GM23248 (cell line): ENCODE data around the gene GEMIN4. TPM values are rescaled to one million over a fixed set of nuclear protein-coding genes. Genes with fewer than 3 reads are reported as not detected.
"Not testable (repeated sequence)": the region's sequence is repeated elsewhere in the genome, so short reads cannot be mapped to it uniquely, and the experiment has no call there.

ENCODE experiments used
- DNase-seq: peaks from one replicate; pipeline ENCODE4 v3.0.0-alpha.2; 2015
- H2AFZ ChIP-seq: fragments of 200-600 bp; sonication (generic); 2 replicates; pipeline ENCODE4 v1.6.1; 2016; ENCODE audit warnings: antibody characterized with exemption
- H3F3A ChIP-seq: fragments of 200-600 bp; sonication (generic); 2 replicates; pipeline ENCODE4 v1.6.1; 2016; ENCODE audit warnings: mild to moderate bottlenecking, antibody characterized with exemption, mixed run types; ENCODE audit not compliant: insufficient read depth
- H3K27ac ChIP-seq: fragments of 200-600 bp; sonication (generic); 2 replicates; pipeline ENCODE4 v1.5.1; 2016; ENCODE audit warnings: mild to moderate bottlenecking
- H3K27me3 ChIP-seq: fragments of 200-600 bp; sonication (generic); replicated peaks from 2 replicates; pipeline ENCODE4 v1.6.1; 2016; ENCODE audit warnings: mild to moderate bottlenecking; ENCODE audit not compliant: insufficient read depth
- H3K36me3 ChIP-seq: fragments of 200-600 bp; sonication (generic); 2 replicates; pipeline ENCODE4 v1.6.1; 2016; ENCODE audit warnings: low read depth, mild to moderate bottlenecking
- H3K4me1 ChIP-seq: fragments of 200-600 bp; sonication (generic); 2 replicates; pipeline ENCODE4 v1.6.1; 2016; ENCODE audit warnings: mild to moderate bottlenecking; ENCODE audit not compliant: insufficient read depth
- H3K4me2 ChIP-seq: fragments of 200-600 bp; sonication (generic); one replicate; pipeline ENCODE4 v1.6.1; 2016; ENCODE audit warnings: mild to moderate bottlenecking; ENCODE audit not compliant: unreplicated experiment
- H3K4me3 ChIP-seq: fragments of 200-600 bp; sonication (generic); 2 replicates; pipeline ENCODE4 v1.5.1; 2016; ENCODE audit warnings: mild to moderate bottlenecking
- H3K79me2 ChIP-seq: fragments of 200-600 bp; sonication (generic); 2 replicates; pipeline ENCODE4 v1.6.1; 2016; ENCODE audit warnings: mild to moderate bottlenecking; ENCODE audit not compliant: insufficient read depth
- H3K9ac ChIP-seq: fragments of 200-600 bp; sonication (generic); 2 replicates; pipeline ENCODE4 v1.6.1; 2016; ENCODE audit warnings: mild to moderate bottlenecking
- H3K9me2 ChIP-seq: fragments of 200-600 bp; sonication (generic); 2 replicates; pipeline ENCODE4 v1.6.1; 2016; ENCODE audit warnings: mixed run types, mild to moderate bottlenecking, moderate library complexity; ENCODE audit not compliant: insufficient read depth
- H3K9me3 ChIP-seq: fragments of 200-600 bp; sonication (generic); one replicate; pipeline ENCODE4 v1.6.1; 2017; ENCODE audit warnings: low read depth
- H4K20me1 ChIP-seq: fragments of 200-600 bp; sonication (generic); 2 replicates; pipeline ENCODE4 v1.6.0; 2016; ENCODE audit not compliant: insufficient read depth
- EZH2 ChIP-seq: fragments of 200-600 bp; sonication (generic); IDR thresholded peaks from 2 replicates; pipeline ENCODE4 v1.6.1; 2018; ENCODE audit warnings: antibody characterized with exemption, mild to moderate bottlenecking; ENCODE audit not compliant: insufficient read depth, poor library complexity, severe bottlenecking
- EZH2phosphoT487 ChIP-seq: fragments of 200-600 bp; sonication (generic); IDR thresholded peaks from 2 replicates; pipeline ENCODE4 v1.6.1; 2018; ENCODE audit warnings: antibody characterized with exemption, moderate library complexity, mild to moderate bottlenecking, low read depth; ENCODE audit not compliant: insufficient read depth
- WGBS, 2 experiments: methylation state at CpG; one replicate each; pipeline ENCODE4 v1.1.6; 2015 to 2017; ENCODE audit warnings: low lambda C conversion rate in 2 of 2, low coverage in 1 of 2; ENCODE audit errors: missing lambda C conversion rate in 2 of 2; 5-methylcytosine and 5-hydroxymethylcytosine counted together
- in situ Hi-C: fragments of 300-500 bp; cut with MboI; formaldehyde crosslinking; loops from 2 replicates; pipeline ENCODE4 v1.15.0; 2020
- polyA plus RNA-seq: library from polyadenylated mRNA; unstranded; fragments of >200 nt; fragmentation: Nextera tagmentation; extraction: Ambion mirVana; gene quantifications from 2 replicates; pipeline ENCODE4 v1.2.1, GENCODE V29; 2016
- total RNA-seq: library from RNA; depleted of rRNA; stranded (reverse); fragments of >200 nt; shearing (Covaris generic); gene quantifications from 2 replicates; pipeline ENCODE4 v1.2.3, GENCODE V29; 2014

Gene GEMIN4
- total and polyA plus RNA-seq, 2 experiments from 2014 or later: 11.1 to 18.2 TPM

DNA sequence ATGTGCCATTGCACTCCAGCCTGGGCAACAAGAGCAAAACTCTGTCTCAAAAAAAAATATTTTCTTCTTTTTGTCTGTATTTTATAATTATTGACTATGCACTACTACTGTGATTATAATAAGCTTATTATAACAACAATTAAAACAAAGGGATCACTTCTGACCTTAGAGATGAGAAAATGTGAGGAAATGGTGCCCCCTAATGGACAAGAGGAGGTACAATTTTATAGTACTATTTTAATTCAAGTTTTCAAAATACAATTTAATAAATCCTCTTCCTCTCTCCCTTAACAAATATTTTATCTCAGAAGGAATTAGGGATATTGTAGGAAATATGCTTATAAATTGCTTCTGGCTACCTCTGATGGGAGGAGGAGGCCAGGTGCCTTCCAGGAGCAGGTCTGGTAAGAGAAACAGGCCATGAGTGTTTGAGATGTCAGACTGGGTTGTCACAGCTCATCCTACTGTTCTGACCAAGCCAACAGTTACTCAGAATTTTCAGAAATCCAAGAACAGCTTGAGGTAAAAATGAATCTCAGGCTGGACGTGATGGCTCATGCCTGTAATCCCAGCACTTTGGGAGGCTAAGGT lies 51.5 kb downstream of the GEMIN4 start:
- WGBS, 2 experiments: 13 to 45% methylated on average over 1 of the region's 1 CpG
- no peaks in the 10 kb centered on the region for H3K9me3 ChIP-seq
- H3K79me2 ChIP-seq: peaks cover 73% of the 10 kb centered on the region
- H3K4me2 ChIP-seq: no peak overlapping the region
- H3K9me2 ChIP-seq: no peaks in the 10 kb centered on the region
- TF ChIP-seq EZH2phosphoT487: no peak
- TF ChIP-seq EZH2: no peak
- no peak overlapping the region for H3K27ac ChIP-seq
- no peak overlapping the region for H3K4me3 ChIP-seq
- 0 out of 2 replicates have a peak, but pooled peaks cover 3% of the 10 kb centered on the region for H4K20me1 ChIP-seq
- H3F3A ChIP-seq: peaks cover 5% of the 10 kb centered on the region
- H3K4me1 ChIP-seq: no peaks in the 10 kb centered on the region
- peaks cover 7% of the 10 kb centered on the region; the same call in 1 of the 2 replicates for H3K36me3 ChIP-seq
- H2AFZ ChIP-seq: no peak overlapping the region
- no peaks in the 10 kb centered on the region for H3K27me3 ChIP-seq
- in situ Hi-C loops: no loop called here
- no peak overlapping the region for H3K9ac ChIP-seq
- DNase-seq: peak; percentile 47

DNA sequence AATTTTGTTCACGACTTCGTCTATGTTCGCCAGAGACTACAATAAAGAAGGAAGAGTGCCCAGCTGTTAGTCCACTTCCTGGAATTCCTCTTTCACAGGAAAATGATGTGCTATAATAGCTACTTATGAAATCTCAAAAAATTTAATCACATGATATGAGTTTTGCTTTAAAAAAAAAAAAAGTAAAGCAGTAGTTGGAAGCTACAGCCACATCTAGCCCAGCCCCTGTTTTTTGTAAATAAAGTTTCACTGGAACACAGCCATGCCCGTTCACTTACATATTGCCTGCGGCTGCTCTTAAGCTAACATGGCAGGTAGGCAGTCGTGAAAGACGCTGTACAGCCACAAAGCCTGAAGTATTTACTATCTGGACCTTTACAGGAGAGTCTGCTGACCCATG lies 52.7 kb downstream of the GEMIN4 start:
- H3K4me2 ChIP-seq: no peak overlapping the region
- no peaks in the 10 kb centered on the region for H3K9me3 ChIP-seq
- no peak overlapping the region for H2AFZ ChIP-seq
- peaks cover 13% of the 10 kb centered on the region for H3F3A ChIP-seq
- no peaks in the 10 kb centered on the region for H3K9me2 ChIP-seq
- peaks cover 60% of the 10 kb centered on the region for H3K79me2 ChIP-seq
- H3K27ac ChIP-seq: no peak overlapping the region
- peaks cover 4% of the 10 kb centered on the region; the same call in 1 of the 2 replicates for H3K36me3 ChIP-seq
- no peak overlapping the region for H3K4me3 ChIP-seq
- peaks cover 7% of the 10 kb centered on the region for H3K4me1 ChIP-seq
- H3K9ac ChIP-seq: no peak overlapping the region
- in situ Hi-C loops: no loop called here
- no peak for DNase-seq
- no peak for TF ChIP-seq EZH2phosphoT487
- no peak for TF ChIP-seq EZH2
- 0 out of 2 replicates have a peak, but pooled peaks cover 3% of the 10 kb centered on the region for H4K20me1 ChIP-seq
- H3K27me3 ChIP-seq: no peaks in the 10 kb centered on the region
- WGBS, 2 experiments: 86 to 88% methylated on average over 7 of the region's 7 CpGs

GRCh38 chr17:698096-698495 lies 54.0 kb downstream of the GEMIN4 start:
- DNase-seq, H3K9me2 ChIP-seq, H2AFZ ChIP-seq, H3K27me3 ChIP-seq, H3K9ac ChIP-seq, H3K4me2 ChIP-seq, H3K27ac ChIP-seq, in situ Hi-C loops, H3K36me3 ChIP-seq, H4K20me1 ChIP-seq, H3K4me3 ChIP-seq, H3K9me3 ChIP-seq: not testable (repeated sequence)
- Histone ChIP-seq H3K79me2 (peaks cover 48% of the 10 kb centered on the region), H3K4me1 (peaks cover 18% of the 10 kb centered on the region), H3F3A (peaks cover 24% of the 10 kb centered on the region)
- 93 to 97% methylated on average over 2 of the region's 2 CpGs for WGBS, 2 experiments

DNA sequence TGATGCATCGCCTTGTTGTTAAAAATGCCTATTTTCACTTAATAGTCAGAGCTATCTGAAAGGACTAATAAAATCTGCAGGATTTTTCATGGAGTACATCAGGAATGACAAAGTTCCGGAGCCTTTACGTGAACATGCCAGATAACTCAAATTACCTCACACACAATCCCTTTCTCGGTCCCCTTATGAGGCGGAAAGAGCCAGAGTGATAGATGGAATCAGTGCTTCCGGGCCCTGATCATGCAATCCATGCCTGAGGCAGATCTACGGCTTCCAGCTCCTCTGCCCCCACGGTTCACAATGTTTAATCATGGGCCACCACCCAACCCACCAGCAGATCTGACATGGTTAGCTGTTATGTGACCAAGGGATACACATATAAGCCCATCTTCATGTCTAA lies 54.4 kb downstream of the GEMIN4 start:
- Histone ChIP-seq H4K20me1 (0 out of 2 replicates have a peak, but pooled peaks cover 3% of the 10 kb centered on the region), H3K27me3 (no peaks in the 10 kb centered on the region), H3K9me2 (no peaks in the 10 kb centered on the region), H3K4me1 (peaks cover 22% of the 10 kb centered on the region), H3K79me2 (peaks cover 44% of the 10 kb centered on the region), H3K4me3 (no peak overlapping the region), H3F3A (peaks cover 28% of the 10 kb centered on the region), H3K36me3 (peaks cover 4% of the 10 kb centered on the region; the same call in 1 of the 2 replicates), H2AFZ (no peak overlapping the region), H3K4me2 (no peak overlapping the region), H3K27ac (no peak overlapping the region), H3K9me3 (no peaks in the 10 kb centered on the region), H3K9ac (no peak overlapping the region)
- in situ Hi-C loops: no loop called here
- WGBS, 2 experiments: 92 to 95% methylated on average over 8 of the region's 8 CpGs
- DNase-seq: no peak
- TF ChIP-seq EZH2phosphoT487 (no peak), EZH2 (no peak)
